GM19467 (cell line): Measurements from ENCODE around the gene LMOD2.

Experiments used
- ATAC-seq: cut with Tn5 transposase; IDR thresholded peaks from one replicate; pipeline ENCODE4 v1.9.1; 2021; ENCODE audit warnings: mild to moderate bottlenecking, moderate library complexity; ENCODE audit not compliant: unreplicated experiment

Gene LMOD2

GRCh38 chr7:123639631-123640030 lies 16.0 kb upstream of the LMOD2 start:
- ATAC-seq = no peak

DNA sequence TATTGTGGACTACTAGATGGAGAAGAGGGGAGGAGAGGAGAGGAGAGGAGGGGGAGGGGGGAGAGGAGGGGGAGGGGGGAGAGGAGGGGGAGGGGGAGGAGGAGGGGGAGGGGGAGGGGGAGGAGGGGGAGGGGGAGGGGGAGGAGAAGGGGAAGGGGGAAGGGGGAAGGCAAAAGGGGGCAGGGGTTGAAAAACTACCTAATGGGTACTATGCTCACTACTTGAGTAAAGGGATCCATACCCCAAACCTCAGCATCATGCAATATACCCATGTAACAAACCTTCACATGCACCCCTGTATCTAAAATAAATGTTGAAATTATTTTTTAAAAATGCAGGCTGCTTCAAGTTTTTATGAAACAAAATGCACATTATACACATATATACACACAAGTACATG lies 15.1 kb upstream of the LMOD2 start:
- ATAC-seq = no peak

DNA sequence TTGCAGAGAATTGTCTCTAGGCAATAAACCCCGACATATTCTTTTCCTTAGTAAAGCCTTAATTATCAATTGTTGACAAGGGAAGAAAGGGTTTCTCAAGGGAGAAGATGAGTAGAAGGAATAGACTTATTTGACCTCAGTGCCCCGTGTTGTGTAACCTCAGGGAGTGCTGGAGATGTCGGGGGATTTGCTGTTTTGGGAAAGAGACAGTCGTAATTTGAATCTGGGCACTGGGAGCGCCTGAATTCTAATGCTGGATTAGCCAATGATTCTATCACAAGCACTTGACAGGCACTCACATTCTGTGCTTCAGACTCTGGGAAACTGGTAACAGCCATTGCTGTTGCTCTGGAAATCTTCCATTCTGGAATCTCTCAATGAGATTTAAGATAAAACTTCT lies 13.8 kb upstream of the LMOD2 start:
- no peak for ATAC-seq

- ATAC-seq = no peak
These were observed 11.9 kb upstream of the LMOD2 start for GRCh38 chr7:123643495-123644441.

GRCh38 chr7:123645516-123645915 lies 10.2 kb upstream of the LMOD2 start:
- ATAC-seq = no peak

GRCh38 chr7:123647106-123647730 lies 8.4 kb upstream of the LMOD2 start:
- ATAC-seq = no peak

DNA sequence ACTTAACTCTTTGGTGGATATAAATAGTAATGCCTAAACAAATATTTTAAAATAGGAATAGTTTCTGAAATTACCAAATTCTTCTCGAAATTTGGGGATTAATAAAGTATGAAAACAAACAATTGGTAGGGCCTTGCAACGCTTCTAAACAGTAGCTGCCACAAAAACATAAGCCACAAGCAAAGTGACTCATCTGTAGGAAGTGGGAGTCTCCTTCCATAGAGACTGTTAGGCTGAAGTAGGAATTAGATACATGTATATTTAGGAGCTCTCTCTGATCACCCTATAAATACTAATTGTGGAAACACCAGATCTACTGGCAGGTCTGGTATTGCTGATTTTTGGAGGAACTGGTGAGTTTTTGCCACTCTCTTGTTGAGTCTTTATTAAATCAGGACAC lies 5.7 kb upstream of the LMOD2 start:
- no peak for ATAC-seq

DNA sequence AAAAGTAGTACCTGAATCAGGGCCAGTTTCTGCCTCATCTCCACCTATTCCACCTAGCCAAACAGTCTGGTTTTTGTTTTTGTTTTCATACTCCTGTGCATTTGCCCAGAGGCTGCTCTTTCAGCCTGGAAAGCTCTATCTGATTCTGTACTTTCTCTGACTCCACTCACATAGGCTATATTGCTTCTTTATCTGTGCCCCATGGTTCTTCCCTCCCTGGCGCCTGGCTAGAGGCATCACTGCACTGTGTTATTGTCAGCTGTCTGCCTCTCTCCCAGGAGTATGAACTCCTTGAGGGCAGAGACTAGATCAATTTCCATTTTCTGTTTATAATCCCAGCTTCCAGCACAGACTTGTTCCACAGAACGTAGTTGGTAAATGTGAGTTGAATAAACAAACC lies 5.1 kb upstream of the LMOD2 start:
- ATAC-seq = no peak

DNA sequence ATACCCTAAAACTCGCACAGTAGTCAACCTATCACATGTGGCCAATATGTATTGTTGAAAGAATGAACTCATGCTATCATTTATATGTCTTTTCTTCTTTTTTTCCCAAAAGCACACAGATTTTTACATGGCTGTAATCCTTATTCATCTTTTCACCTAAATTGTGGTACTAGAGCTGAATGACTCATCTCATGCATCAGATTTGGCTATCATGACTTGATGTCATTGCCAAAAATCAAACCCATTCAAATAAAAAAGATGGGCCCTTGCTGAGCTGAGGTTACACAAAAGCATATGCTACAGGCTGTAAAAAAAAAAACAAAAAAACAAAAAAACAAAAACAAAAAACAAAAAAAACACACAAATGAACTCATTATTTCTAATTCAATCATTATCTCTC lies 3.3 kb upstream of the LMOD2 start:
- no peak for ATAC-seq

DNA sequence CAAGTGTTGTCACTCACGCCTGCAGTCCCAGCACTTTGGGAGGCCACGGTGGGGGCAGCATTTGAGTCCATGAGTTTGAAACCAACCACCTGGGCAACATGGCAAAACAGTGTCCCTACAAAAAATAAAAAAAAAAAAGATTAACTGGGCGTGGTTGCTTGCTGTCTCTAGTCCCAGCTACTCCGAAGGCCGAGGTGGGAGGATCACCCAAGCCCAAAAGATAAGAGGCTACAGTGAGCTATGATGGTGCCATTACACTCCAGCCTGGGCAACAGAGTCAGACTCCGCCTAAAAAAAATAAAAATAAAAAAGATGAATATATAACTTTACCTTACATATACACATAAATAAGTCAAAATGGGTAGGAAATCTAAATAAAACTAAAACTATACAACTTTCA lies 2.5 kb upstream of the LMOD2 start:
- no peak for ATAC-seq

DNA sequence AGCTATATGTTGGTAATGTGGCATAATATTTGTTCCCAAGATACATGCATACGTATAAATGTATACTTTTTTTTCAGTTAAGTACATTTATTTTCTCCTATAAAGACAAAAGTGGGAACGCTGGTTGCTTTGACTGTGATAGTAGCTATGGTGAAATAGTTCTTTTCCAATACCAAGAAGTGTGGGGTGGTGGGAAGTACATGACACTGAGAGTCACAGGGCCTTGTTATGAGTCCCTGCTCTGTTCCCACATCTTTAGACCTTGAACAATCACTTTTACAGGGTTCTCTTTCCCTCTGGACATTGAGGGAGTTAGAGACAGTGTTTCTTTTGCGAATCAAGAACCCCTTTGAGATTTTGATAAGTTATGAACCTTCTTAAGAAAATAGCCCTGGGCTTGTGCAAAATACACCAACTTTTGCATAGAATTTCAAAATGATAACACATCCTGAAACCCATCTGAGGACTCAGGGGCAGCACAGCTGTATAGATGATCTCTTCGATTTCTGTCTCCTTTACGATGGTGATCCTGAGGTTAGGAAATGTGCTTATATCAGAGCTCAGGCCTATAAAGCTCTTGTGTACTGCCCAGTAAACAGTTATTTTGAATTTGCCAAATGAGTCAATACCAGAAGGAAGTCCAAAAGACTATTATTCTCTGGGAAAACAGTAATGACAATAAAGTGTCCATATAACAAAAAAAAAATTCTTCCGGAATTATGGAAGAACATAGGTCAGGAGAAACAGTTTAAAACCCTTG lies 1.1 kb downstream of the LMOD2 start:
- ATAC-seq = no peak

- ATAC-seq = no peak
These were observed 1.6 kb downstream of the LMOD2 start for GRCh38 chr7:123657304-123657685.

DNA sequence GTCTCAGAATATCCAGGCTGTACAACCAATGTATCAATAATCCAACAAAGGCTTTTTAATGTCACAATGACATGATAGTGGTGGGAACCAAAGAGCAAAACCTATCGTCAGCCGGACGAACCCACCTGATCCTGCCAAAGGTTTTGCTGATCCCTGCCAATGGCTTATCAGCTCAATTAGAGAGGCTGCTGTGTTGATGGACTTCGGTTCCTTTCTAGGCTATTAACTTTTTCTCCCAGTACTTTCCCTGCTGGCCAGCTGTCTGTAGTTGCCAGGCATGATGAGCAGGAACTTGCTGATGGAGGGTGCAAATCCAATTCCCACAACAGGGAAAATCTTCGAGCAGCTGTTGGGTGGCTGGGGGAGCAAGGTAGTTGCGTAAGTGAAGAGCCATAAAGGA lies 2.4 kb downstream of the LMOD2 start:
- no peak for ATAC-seq

DNA sequence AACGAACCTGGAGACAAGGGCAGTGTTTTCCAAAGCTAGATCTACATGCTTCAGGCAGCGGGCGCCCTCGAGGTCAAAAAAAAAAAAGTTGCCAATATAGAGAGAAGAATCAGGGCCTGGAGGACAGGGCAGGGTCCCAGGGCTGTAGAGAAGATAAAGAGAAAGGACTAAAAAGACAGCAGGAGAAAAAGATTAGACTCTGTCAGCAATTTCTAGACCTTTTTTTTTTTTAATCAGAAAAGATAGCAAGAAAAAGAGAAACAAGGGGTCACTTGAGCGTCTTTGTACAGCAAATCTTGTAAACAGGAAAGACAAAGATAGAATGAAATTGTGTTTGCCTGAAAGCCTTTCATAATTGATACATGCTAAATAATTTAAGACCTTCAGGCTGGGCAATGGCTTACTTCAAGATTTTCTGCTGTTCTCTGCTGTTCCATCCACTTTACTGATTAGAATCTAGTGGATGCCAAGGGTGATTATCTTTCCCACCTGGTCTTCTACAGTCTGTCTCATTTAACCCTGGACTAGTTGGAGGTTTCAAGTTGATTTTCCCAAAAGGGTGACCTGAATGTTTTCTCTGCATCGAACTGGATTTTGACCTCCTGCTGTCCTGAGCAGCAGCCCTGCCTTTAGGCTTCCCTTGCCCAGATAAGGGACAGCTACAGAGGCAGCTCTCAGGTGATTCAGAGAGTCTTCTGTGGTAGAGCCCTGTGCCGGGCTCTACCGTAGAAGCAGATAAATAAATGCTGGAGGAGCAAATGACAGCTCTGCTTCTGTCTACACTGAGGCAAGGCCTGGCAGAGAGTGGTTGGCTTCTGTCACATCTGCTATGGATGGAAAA lies 5.1 kb downstream of the LMOD2 start:
- no peak for ATAC-seq

- ATAC-seq = no peak
These were observed 6.1 kb downstream of the LMOD2 start for GRCh38 chr7:123661765-123662164.

DNA sequence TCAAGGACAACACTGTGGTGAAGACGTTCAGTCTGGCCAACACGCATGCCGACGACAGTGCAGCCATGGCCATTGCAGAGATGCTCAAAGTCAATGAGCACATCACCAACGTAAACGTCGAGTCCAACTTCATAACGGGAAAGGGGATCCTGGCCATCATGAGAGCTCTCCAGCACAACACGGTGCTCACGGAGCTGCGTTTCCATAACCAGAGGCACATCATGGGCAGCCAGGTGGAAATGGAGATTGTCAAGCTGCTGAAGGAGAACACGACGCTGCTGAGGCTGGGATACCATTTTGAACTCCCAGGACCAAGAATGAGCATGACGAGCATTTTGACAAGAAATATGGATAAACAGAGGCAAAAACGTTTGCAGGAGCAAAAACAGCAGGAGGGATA lies 6.6 kb downstream of the LMOD2 start:
- no peak for ATAC-seq

DNA sequence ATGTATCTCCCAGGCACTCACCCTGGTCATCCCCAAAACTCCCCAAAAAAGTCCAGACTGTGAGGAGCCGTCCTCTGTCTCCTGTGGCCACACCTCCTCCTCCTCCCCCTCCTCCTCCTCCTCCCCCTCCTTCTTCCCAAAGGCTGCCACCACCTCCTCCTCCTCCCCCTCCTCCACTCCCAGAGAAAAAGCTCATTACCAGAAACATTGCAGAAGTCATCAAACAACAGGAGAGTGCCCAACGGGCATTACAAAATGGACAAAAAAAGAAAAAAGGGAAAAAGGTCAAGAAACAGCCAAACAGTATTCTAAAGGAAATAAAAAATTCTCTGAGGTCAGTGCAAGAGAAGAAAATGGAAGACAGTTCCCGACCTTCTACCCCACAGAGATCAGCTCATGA lies 7.1 kb downstream of the LMOD2 start:
- no peak for ATAC-seq

- no peak for ATAC-seq
These were observed 7.5 kb downstream of the LMOD2 start for GRCh38 chr7:123663200-123663599.

DNA sequence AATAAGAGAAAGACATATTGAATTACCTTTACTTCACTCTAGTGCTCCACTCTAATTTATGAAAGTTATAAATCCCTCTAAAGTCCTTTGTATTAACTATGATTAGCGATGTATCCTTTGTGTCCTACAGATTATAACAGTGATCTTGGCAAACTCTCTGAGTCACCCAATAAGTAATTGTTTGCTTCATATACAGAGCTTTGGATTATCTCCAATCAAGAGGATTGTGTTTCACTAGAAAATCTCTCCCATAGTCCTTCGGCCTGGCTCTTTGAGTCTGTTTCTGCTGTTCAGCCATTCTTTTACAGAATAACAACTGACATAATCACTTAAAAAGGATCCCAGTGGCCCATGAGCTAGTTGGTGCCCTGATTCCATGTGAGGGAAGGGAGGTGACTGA lies 9.5 kb downstream of the LMOD2 start:
- ATAC-seq = no peak

DNA sequence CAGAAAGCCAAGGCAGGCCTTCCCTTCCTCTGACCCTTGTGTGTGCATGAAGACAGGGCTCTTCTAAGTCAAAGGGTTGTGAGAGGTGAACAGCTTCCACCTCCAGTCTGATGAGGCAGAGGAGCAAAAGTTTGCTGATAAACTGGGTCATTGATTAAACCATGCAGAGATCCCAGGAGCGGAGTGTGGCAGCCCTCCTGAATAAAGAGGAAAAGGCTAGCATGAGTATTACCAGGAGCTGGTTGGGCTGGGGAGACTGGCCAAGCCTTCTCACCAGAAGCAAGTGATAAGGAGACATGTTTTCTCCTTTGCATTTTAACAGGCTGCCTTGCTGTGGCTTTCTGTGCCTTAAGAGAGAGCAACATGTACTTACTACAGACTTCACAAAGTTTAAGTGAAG lies 10.2 kb downstream of the LMOD2 start:
- ATAC-seq = no peak

DNA sequence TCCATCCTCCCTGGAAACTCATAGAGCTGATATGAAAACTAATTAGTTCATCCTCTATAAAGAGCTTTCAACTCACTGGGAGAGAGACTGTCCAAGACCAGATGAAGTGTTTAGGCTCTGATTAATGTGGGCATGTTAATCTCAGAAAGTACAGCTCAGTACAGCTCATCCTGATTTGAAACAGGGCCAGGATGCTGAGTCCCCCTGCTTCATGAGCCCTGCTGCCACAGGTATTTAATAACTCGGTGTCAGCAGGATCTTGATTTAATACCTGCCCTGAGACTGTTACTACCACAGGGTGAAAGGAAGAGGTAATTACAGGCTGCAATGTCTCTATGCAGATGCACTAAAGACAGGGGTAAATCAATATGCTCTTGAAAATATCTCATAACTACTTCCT lies 10.8 kb downstream of the LMOD2 start:
- ATAC-seq = no peak
